Activated T-cell treated with anti-CD3 and anti-CD28 coated beads, Interleukin-2, amount 50 U/mL, for 1 hour (primary cell): ENCODE data around the gene NLRP12.
"Not testable (repeated sequence)": the region's sequence is repeated elsewhere in the genome, so short reads cannot be mapped to it uniquely, and the experiment has no call there.

ENCODE experiments used
- DNase-seq: peaks from one replicate; pipeline ENCODE4 v3.0.0-alpha.2; 2020

Gene NLRP12

DNA sequence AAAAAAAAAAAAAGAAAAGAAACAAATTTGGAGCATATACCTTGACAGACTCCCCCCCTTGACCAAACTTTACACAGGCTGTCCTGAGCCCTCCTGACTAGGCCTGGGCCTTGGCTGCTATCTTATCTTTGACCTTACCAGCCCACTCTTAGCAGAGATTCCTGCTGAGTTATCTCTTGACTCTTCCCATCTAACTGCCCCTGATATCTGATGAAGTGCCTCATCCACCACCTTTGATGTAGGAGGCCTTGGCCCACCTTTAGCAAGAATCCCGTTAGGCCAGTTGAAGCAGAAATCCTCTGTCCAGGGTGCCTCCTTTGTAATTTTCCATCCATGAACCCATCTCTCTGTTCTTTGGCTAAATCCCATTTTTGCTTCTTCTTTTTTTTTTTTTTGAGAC, 43.6 kb downstream of the NLRP12 start:
- DNase-seq = no peak

DNA sequence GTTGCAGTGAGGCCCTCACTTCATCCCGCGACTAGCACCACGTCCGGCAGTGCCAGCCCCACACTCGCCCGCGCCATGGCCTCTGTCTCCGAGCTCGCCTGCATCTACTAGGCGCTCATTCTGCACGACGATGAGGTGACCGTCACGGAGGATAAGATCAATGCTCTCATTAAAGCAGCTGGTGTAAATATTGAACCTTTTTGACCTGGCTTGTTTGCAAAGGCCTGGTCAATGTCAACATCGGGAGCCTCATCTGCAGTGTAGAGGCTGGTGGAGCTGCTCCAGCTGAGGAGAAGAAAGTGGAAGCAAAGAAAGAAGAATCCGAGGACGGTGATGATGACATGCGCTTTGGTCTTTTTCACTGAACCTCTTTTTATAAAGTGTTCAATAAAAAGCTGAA, 48.6 kb downstream of the NLRP12 start:
- DNase-seq = no peak

DNA sequence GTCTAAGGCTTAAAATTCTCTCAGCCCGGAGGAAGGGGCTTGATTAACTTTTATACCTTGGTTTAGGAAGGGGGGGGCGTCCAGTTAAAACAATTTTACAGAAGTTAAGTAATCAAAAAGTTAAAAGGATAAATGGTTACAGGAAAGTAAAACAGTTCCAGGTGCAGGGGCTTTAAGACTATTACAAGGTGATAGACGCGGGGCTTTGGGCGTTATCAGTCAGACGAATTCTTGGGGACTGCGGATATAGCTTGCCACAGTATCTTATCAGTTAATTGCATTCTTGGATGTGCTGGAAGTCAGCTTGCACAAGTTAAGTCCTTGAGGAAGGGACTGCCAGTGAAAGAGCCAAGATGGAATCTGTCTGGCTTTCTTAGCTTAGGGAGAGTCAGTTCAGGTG, 49.6 kb downstream of the NLRP12 start:
- DNase-seq = not testable (repeated sequence)

DNA sequence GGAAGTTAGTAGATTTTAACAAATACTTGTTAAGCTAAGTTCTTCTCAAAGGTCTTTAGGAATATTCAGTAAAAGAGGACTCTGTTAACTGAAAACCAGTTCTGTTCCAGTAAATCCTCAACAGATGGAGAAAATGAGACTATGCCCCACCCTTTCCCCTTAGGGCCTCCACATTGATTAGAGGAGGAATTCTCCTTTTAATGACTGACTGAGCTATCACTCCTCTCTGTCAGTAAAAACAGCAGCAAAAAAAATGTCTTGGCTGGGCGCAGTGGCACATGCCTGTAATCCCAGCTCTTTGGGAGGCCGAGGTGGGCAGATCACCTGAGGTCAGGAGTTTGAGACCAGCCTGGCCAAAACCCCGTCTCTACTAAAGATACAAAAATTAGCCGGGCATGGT, 50.1 kb downstream of the NLRP12 start:
- DNase-seq = no peak

DNA sequence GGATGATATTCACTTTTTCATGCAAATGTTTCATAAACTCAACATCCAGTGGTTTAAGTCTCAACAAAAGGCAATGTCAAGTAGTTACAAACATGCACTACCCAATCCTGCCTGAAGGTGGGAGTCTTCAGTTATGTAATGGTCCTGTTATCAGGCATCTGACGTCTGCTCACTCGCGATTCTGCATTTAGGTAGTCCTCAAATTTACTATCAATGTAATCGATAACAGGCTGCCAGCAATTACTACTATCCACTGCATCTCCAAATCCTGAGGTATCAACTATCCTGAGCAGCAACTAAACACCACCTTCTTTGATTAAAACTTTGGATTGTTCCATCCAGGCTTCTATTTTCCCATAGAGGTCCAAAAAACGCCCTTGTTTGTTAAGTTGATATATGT, 51.2 kb downstream of the NLRP12 start:
- no peak for DNase-seq

DNA sequence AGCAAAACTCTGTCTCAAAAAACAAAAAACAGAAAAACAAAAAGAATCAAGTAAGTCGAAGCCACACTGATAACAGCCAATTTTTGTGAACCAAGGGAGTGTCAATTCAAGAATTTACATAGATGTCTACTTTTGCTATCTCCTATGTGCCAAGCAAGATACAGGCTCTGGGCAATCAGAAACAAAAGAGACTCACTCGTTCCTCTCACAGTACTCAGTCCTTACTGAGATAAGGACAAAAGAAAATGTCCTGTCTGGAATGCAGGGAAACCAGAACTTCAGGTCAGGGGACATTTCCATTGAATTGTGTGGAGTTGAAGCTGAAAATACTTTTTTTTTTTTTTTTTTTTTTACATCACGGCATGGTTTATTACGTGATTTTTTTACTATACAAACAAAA, 53.0 kb downstream of the NLRP12 start:
- no peak for DNase-seq

DNA sequence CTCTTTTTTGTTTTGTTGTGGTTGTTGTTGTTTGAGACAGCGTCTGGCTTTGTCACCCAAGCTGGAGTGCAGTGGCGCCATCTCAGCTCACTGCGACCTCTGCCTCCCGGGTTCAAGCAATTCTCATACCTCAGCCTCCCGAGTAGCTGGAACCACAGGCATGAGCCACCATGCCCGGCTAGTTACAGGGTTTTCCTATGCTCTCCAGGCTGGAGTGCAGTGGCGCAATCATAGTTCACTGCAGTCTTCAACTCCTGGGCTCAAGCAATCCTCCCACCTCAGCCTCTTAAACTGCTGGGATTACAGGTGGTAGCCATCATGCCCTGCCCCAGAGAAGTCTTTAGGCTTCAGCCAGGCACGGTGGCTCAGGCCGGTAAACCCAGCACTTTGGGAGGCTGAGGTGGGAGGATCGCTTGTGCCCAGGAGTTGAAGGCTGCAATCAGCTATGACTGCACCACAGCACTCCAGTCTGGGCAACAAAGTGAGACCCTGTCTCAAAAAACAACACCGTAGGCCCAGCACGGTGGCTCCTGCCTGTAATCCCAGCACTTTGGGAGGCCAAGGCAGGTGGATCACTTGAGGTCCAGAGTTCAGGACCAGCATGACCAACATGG, 54.3 kb downstream of the NLRP12 start:
- not testable (repeated sequence) for DNase-seq

DNA sequence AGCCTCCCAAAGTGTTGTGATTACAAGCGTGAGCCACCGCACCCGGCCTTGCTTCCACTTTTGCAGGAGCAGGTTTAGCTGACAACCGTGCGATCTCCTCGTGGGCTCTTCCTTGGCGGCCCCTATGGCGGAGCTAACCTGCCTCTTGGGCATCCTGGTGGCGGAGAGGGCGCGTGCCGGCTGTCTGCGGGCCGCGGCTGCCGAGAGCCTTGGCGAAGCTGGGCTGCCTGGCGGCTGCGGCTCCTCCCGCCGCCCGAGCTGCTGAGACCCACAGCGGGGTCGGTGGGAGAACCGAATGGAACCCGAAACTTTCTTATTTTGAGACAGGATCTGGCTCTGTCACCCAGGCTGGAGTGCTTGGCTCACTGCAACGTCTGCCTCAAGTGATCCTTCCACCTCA, 55.7 kb downstream of the NLRP12 start:
- no peak for DNase-seq

DNA sequence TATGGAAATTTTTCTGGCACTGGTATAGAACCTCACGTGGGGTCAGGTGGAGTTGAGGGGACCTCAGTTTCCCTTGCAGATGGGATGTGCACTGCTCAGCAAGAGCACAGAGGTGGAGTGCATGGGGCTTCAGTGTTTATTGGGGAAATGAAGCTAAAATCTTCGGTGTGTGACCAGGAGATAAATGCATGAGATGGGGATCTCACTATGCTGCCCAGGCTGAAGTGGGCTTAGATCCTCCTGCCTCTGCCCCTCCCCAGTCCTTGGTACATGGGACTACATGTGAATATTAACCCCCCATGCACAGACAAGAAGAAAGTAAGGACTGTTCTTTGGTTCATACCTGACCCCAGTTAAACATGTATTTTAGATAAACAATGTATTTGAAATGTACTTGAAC, 65.1 kb downstream of the NLRP12 start:
- DNase-seq = not testable (repeated sequence)
